ENCODE measurements around the gene COL20A1.

Gene COL20A1

GRCh38 chr20:63363013-63363957 lies 70.3 kb downstream of the COL20A1 start:
- DNase-seq (ENCODE audit: low read depth) = no peak

DNA sequence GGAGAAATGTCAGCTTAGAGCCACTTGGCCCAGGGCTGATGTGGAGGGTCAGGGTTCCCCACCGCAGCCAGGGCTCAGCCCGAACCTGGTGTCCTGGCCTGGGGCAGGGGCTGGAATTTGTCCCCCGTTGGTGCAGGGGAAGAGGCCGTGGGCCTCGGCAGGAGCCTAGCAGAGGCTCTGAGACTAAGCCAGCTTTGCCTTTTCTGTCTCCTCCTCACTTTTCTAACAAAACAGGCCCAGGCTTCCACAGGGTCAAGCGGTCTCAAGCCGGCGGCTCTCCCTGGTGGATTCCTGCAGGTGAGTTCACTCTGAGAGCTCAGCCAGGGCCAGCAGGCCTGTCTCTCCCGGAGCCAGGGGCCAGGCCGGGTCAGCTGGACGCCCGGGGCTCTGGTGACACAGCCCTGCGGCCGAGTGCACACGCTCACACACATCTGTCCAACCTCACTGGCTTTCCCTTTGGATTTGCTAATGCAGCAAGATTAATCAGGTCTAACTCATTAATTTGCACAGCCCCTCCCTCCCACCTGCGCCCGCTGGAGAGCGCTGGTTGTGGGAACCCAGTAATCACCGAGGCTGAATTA lies 71.1 kb downstream of the COL20A1 start:
- DNase-seq (ENCODE audit: low read depth) = no peak

GRCh38 chr20:63364801-63365585 lies 72.0 kb downstream of the COL20A1 start:
- DNase-seq (ENCODE audit: low read depth) = no peak

DNA sequence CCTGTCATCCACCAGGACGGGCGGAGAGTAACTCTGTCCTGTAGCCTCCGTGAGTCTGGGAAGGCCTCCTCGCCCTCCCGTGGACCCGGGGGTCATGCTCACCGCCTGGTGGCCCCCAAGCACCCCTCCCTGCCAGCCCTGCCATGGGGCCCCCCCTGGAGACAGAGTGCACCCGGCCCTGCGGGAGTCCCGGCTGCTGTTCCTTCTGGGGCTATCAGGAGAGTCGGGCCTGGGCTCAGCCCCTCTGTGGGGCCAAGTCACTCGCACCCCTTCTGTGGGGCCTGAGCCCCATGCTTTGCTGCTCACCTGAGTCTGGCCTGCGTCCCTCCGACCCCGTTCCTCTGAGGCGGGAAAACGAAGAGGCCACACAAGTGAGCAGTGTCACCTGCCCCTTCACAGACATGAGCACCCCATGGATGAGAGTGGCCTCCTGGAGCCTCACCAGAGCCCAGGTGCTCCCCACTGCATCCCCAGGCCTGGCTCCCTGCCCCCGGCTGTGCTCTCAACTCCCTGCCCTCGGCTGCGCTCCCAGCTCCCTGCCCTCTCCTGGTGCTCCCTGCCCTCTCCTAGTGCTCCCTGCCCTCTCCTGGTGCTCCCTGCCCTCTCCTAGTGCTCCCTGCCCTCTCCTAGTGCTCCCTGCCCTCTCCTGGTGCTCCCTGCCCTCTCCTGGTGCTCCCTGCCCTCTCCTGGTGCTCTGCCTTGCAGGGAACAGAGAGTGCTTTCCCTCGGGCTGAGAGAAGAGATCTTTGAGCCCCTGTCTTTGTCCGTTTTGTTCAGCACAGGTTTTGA lies 72.8 kb downstream of the COL20A1 start:
- no peak for DNase-seq (ENCODE audit: low read depth)

- DNase-seq (ENCODE audit: low read depth) = no peak
These were observed 73.7 kb downstream of the COL20A1 start for GRCh38 chr20:63366390-63367365.

DNA sequence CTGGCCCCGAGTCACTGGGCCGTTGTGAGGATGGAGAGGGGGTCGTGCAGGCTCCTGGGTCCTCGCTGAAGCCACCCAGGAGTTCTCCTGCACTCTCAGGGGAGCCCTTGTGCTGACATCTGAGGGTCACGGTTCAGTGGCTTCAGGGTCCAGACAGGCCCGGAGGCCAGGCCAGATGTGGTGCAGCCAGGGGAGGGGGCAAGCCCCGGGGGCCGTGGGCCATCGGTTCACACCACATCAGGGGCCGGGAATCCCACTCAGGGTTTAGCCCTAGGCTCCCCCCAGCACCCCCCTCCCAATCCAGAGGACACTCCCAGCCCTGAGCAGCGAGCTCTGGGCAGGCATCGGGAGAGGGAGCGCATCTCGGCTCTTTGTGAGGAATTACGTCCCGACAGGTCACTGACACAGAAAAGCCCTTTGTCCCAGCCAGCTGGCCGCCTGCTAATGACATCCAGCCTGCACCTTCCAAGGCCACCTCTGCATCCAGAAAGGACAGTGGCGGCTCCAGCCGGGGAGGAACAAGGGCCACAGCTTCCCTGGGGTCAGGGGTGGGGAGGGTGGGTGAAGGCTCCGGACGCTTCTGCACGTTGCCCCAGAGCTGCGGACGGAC lies 74.6 kb downstream of the COL20A1 start:
- no peak for DNase-seq (ENCODE audit: low read depth)

DNA sequence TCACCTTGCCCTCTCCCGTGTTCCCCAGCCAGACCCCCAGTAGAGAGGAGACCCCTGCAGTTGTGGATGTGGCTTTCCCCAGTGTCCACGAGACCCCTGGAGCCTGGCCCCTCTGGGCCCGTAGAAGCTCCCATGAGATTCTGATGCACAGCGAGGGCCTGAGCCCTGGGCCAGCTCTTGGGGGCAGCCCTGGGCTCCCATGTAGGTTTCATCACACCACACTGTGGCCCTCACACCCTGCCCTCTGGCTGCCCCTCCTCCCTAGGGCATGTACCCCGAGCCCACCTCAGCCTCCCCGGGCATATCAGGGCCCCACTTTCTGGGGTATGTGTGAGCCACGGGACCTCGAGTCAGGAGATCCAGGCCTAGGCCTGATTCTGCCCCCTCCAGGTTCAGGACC lies 75.2 kb downstream of the COL20A1 start:
- no peak for DNase-seq (ENCODE audit: low read depth)

DNA sequence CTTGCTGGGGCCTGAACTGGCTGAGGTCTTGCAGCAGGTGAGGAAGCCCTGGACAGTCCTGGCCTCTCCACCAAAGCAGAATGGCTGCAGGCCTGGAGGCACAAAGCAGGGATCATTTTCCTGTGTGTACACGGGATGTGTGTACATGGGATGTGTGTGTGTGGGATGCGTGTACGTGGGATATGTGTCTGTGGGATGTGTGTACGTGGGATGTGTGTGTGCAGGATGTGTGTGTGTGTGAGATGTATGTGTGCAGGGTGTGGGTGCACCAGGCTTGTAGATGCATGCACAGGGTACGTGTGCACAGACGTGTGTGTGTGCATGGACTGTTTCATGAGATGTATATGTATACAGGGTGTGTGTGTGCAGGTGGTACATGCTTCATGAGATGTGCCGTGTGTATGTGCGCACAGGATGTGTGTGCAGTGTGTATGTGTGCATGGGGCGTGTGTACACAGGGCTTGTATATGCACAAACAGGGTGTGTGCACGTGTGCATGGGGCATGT lies 76.1 kb downstream of the COL20A1 start:
- no peak for DNase-seq (ENCODE audit: low read depth)

GRCh38 chr20:63369724-63370617 lies 77.0 kb downstream of the COL20A1 start:
- no peak for DNase-seq (ENCODE audit: low read depth)

DNA sequence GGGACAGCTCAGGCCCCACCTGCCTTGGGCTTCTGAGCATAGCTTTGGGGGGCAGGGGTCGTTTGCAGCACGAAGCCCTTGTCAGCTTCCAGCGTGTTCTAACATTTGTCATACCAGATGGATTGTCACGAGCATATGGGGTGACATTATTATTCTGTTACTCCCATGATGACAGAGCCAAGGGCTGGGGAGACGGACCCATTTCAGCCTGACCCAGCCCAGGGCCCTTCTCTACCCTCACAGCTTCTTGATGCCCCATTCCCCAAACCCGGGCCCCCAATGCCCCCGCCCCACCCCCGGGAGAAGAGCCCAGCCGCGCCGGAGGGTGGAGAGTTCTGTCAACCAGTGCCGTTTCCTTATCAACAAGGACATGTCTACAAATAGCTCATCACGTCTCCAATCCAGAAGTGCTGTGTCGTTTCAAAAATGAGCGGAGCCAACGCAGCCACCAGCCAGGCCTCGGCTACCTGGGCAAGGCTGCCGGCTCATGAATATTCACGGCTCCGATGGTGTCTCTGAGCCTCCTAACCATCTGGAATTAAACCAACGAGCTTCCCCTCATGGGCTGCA lies 77.7 kb downstream of the COL20A1 start:
- no peak for DNase-seq (ENCODE audit: low read depth)

GRCh38 chr20:63371291-63371865 lies 78.4 kb downstream of the COL20A1 start:
- no peak for DNase-seq (ENCODE audit: low read depth)

DNA sequence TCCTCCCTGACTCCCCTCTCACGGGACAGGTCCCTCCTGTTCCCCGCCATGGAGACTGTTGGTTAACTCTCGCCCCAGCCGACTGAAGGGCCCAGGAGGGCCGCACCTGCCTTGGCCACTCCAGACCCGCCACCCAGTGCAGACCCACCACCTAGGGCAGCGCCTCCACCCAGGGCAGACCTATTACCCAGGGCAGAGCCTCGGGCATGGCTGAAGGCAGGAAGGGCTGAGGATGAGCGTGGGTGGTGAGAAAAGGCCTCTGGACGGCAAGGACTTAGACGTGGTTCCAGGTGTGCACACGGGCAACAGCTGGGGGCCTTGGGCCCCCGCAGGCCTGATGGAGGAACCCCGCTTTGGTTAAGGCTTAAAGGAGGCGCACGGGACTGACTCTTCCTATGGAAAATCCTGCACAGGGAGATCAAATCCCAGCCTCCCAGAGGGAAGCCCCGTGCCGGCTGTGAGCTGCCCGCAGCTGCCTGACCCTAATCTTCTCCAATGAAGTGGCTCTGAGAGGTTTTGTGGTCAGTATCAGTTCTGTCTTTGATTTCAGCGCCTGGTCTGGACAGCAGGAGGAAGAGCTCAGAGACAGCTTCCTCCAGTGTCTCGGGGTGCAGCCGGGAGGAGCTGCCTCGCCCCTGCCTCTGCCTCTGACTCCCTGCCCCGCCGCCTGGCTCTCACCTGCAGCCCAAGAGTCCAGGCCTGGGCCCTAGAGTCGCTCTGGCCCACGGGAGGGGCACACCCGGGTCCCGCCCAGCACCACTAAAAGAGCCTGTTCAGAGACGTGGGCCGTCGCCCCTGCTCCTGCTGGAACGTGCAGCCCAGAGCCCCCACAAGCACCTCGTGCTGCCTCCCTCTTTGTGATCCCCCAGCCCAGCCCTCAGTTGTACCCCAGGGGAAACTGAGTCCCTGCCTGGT lies 80.2 kb downstream of the COL20A1 start:
- DNase-seq (ENCODE audit: low read depth) = no peak

- no peak for DNase-seq (ENCODE audit: low read depth)
These were observed 81.0 kb downstream of the COL20A1 start for GRCh38 chr20:63373996-63374395.

GRCh38 chr20:63374504-63374903 lies 81.5 kb downstream of the COL20A1 start:
- no peak for DNase-seq (ENCODE audit: low read depth)

- no peak for DNase-seq (ENCODE audit: low read depth)
These were observed 82.5 kb downstream of the COL20A1 start for GRCh38 chr20:63375438-63375837.

DNA sequence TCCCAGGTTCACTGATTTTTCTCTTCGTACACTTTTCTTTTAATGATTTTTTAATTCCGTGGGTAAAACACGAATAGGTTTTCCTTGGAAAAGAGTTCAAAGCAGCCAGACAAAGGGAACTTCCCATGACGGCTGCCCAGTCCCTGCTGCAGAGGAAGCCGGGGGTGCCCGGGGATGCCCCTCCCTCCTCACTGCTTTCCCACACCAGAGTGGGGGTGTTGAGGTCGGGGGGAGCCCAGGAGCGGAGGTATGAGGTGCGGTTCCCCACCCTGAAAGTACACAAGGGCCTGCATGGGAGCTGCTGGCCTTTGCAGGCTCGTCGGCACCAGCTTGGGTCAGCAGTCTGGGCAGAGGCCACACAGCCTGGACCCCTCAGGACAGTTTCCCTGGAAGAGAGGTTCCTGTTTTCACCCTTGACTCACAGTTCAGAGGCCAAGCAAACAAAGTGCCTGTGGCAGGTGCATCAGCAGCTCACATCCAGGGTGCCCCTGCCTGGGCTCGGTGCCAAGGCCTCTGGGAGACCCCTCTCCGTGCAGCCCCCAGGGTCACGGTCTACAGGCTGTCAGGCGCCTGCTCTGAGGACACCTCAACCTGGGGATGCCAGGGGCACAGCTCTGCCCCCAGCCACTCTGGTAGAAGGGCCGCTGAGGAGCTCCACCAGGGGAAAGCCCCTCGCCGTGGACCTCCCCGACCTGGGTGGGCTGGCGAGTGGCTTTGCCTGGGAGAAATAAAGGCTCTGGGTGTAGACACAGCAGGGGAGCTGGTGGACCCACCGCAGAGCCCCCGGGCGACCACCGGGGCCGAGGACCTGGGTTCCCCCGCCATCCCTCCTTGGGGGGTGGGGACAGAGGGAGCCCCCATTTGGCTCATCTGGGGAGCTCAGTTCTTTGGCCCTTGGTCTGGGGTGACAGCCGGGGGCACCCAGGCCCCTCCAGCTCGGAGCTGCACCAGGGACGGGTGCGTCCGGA lies 83.6 kb downstream of the COL20A1 start:
- no peak for DNase-seq (ENCODE audit: low read depth)

Data from stromal cell of bone marrow (primary cell).